OCI-LY3 (cell line): Measurements from ENCODE around the gene WDR83.

Experiments used
- CTCF ChIP-seq: fragments of 200-600, 300-600 bp; sonication (generic); IDR thresholded peaks from 2 replicates; pipeline ENCODE4 v1.5.1; 2014; ENCODE audit warnings: antibody characterized with exemption, low read length, low read depth
- EZH2phosphoT487 ChIP-seq: fragments of 200-600 bp; shearing (Covaris generic); IDR thresholded peaks from 2 replicates; pipeline ENCODE4 v1.6.1; 2018; ENCODE audit warnings: antibody characterized with exemption, mixed run types, low read depth

GRCh38 chr19:12638611-12639182 lies 27.9 kb upstream of the WDR83 start:
- TF ChIP-seq CTCF, result no peak
- no peak for TF ChIP-seq EZH2phosphoT487
